ENCODE measurements around the gene TK2.
A peak's percentile ranks its signal among the peaks of the same experiment; 100 is the strongest.
"Not testable (repeated sequence)": the region's sequence is repeated elsewhere in the genome, so short reads cannot be mapped to it uniquely, and the experiment has no call there.

TK2 gene

DNA sequence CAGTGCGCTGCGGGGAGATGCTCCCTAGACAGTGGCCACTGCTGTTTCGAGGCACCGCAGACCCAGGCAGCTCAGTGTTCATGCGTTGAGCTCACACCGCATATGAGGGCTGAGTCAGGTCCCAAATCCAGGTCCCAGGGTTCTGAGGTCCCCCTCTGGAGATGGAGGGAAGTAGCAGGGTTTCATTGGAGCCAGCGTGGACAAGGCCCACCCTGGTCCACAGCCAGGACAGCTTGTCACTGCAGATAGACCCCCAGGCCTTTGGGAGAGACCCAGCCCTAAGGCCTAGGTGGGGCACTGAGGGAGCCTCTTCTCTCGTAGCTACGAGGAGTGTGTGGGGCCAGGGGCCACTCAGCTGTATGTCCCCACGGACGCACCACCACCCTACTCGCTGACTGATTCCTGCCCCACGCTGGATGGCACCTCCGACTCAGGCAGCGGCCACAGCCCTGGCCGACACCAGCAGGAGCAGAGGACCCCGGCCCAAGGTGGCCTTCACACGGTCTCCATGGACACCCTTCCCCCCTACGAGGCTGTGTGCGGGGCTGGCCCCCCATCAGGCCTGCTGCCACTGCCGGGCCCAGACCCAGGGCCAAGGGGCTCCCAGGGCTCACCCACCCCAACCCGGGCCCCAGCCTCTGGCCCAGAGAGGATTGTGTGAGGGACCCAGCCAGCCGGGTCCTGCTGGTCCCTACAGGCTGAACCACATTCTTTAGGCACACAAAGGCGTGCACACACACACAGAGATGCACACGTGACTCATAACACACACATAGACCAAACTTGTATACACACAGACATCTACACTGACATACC, 69.4 kb downstream of the TK2 start:
- DNase-seq, result no peak

DNA sequence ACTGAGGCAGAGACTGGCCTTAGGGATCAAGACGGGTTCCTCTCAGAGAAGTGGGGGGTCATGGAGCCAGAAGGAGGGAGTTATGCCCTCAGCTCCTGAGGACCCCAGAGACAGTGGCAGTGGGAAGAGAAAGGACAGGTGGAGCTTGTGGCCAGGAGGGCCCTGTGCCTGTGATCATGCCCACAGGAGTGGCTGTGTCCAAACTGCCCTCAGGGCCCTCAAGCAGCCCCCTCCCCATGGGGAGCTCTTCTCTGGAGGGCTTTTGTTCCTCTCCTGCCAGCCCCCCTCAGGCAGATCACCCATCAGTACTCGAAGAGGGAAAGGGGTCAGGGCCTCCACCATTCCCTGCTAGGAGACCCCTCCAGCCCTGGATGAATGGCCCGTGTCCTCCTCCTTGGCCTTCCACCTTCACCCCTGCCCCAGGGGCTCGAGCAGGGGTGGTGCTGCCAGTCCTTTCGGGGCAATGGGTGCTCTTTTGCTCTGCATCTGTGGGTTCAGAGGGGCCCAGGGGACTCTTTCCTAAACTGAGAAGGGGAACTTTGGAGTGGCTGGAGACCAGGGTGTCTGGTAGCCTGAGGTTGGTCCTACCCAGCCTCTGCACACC, 70.2 kb downstream of the TK2 start:
- no peak for DNase-seq

DNA sequence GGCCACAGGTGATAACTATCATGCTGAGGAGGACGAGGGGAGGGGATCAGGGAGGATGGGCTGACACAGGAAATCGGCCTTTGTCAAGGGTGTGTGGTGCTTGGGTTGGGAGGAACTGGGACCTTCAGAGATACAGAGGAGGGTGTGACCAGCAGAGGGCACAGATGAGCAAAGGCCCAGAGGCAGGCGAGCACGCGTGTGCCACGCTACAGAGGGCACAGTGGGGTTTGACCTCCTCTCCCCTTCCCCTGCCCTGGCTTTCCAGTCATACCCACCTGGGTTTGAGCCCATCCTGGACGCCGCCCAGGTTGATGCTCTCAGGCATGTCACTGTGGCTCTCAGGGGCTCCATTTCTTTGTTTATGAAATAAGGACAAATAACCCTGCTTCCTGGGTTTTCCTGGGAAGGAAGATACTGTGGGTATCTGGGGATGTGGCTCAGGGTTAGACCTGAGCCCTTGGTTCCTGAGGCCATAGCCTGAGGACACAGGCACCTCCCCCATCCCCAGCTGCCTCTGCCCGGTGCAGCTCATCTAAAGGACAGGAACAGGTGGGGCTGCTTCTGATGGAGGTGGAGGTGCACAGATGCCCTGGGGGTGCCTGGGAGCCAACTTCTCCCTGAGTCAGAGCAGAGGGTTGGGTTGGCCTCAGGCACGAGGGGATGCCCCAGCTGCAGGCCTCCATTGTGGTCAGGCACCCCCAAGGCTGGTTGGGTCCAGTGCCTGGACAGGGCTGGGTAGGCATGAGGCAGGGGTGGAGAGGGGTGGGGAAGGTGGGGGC, 71.0 kb downstream of the TK2 start:
- peak; percentile 36 for DNase-seq

DNA sequence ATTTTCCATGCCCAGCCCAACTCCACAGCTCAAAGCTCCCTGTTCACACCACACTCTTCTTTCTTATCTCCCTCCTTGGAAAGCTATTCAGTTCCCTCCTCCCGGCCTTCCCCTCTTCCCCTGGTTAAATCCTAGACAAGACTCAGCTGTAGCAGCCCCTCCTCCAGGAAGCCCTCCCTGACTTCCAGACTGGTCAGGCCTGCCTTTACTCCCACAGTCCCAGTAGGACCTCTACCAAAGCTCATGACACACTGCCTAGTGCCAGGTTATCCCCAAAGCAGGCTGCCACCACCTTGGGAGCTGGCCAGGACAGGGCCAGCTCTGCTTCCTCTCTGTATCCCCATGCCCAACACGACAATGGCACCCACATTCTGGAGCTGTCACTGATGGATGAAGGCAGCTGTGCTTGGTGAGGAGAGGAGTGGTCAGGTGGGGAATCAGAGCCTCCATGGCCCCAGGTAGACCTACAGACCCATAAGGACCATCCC, 72.8 kb downstream of the TK2 start:
- DNase-seq, result no peak

DNA sequence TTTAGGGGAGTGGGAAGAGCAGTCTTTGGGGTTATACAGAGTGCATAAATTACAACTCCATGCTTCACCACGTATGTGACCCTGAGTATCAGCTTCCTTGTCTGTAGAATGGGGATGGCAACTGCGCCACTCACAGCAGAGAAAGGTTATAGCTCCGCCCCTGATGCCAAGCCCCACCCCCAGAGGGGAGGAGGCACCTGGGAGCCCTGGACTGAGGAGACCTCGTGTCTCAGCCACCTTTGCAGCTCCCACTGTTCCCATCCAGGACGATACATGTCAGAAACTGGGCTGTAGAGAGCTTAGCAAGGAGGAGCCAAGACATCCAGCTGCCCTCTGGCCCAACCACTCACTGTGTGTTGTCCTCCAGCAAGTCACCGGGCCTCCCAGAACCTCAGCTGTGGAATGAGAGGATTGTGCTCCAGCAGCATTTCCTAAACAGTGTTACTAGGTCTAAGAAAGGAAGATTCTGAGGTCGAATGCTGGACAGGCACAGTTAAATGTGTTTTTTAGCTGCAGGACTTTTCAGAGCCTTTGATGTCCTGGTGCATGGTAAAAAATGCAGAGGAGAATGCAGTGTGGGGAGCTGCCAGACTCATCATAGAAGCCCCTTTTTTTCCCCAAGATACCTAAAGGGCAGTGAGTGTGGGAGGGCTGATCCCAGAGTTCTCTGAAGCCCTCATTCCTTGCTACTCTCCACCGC, 73.4 kb downstream of the TK2 start:
- DNase-seq, result no peak

DNA sequence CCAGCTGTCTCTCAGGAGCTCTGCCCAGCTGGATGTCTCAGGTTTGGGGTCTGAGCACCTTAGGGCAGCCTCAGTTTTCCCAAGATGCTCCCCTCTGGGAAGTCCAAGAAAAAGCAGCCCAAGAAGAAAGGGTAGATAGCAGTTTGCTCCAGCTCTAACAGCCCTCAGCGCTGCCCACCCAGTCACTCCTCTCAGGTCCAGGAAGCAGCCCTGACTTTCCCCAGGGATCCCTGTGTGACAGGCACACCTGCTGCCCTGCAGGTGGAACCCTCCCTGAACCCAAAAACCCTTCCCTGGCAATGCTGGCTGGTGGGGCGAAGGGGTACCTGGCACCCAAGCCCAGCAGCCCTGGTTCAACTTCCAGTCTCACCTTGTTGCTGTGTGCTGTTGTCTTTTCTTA, 74.7 kb downstream of the TK2 start:
- DNase-seq, result no peak

DNA sequence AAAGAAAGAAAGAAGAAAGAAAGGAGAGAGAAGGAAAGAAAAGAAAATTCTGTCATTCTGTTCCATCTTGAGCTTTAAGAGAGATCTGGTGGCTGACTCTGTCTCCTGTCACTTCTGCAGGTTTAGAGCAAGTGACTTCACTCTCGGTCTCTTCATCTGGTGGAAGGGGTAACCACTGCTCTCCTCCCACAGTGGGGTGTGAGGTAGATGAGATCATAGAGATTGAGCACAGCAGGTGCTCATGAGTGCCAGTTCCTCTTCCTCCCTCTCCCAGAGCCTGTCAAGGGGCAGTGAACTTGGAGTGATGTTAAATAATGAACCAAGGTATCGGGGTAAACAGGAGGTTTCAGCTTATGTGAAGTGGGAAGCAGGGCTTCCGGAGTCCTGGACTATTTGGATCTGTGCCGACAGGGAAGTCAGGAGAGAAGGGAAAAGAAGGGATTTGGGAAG, 75.1 kb downstream of the TK2 start:
- peak; percentile 16 for DNase-seq

DNA sequence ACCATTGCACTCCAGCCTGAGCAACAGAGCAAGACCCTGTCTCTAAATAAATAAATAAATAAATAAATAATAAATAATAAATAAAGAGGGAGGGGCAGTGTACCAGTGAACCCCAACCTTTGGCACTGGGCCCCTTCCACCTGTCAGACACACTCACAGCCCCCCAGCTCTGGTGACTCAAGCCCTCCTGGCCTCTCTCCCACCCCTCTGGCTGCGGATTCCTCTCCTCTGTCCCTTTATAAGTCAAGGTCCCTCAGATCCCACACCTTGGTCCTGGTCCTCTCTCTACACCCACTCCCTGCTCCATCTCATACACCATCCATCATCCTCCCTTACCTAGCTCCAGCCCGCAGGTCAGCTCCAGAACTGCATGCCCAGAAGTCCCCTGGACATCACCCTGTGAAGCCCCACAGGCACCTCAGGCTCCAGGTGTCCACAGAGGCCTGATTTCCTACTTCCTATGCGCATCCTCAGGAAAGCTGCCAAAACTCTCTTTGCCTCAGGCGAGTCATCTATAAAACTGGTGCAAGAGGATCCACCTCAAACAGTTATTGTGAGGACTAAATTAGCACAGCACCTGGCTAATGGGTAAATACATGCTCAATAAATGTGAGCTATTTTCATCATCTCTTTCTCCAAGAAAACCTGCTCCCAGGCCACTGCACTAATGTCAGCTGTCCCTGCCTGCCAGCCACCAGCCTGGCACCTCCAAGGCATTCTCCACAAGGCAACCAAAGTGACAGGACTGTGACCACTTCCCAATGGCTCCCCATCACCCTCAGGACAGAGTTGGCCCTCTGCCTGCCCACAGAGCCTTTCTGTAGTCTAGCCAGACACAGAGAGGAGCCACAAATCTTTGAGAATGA, 76.0 kb downstream of the TK2 start:
- DNase-seq, result no peak

DNA sequence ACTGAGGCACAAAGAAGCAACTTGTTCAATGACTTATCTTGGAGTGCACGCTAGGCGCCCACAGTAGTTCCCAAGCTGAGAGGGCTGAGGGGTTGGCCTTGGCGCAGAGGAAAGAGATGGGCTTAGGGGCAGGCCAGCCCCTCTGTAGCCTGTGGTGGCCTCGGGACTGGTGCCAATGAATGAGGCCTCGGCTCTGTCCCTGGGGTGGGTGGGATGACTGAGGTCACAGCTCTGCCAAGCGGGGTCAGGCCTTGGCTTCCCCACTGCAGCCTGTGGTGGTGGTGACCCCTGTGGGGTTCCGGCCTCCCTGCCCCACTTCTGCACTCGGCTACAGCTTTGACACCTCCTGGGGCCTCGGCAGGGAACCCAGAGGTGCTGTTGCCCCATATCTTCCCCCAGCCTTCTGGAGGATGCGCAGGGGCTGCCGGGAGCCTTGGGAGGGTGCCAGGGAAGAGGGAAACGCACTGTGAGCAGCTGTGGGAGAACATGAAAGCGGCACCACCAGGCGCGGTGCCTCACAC, 76.8 kb downstream of the TK2 start:
- DNase-seq, result no peak

DNA sequence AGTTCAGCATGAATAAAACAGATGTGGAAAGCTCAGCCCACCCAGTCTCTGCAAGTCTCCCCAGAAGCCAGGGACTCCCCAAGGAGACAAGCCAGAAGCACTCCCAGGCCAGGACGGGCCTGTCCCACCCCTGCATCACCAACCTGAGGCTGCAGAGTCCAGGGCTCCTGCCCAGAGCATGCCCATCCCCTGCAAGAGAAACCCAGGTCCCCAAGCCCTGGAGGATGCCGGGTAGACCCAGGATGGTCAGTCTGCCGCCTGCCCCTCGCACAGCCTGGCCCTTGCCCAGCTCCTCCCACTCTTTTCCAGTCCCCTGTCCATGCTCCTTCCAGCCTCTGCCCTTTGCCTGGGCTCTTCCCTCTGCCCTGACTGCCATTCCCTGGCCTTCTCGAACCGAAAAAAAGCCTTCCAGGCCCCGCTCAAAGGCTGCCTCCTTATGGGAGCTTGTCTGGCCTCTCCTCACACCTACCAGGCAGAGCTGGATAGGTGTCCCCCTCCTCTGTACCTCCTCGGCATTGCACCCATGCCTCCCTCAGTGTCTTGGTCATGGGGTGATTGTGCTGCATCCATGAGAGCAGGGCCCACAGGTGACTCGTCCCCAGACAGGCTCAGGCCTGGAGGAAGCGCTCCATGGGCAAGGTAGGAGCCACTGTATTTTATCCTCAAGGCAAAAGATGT, 78.1 kb downstream of the TK2 start:
- no peak for DNase-seq

DNA sequence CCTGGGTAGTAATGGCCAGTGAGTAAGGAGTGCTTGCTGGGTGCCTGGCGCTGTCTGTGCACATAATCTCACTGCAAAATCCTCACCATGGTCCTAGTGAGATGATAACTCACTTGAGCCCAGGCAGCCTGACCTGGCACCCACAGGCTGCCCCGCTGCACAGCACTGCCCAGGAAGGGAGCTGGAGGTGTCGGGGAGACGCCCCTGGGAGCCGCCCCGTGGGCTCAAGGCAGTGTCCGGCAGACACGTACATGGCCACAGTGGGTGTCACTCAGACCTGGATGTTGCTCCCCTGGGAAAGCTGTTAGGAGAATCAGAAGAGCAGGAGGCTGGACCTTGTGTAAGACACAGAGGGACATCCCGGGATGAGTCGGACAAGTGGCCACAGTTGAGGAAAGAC, 78.7 kb downstream of the TK2 start:
- DNase-seq, result no peak

DNA sequence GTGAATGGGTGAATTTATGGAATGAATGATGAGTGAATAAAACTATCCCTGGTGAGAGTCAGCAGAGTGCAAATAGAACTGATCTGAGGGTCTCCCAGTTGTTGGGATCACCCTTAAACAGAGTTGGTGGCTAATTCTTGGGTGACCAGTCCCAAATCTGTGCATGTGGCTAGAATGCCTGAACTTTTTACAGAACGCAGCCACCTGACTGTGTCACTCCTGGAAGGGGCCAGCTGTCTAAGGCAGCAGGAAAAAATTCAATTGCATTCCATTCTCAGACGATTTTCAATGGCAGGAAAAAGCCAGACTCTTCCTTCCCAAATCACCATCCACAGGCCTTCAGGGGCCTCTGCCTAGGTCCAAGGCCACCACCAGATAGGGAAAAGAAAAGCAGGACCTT, 79.4 kb downstream of the TK2 start:
- DNase-seq, result no peak

DNA sequence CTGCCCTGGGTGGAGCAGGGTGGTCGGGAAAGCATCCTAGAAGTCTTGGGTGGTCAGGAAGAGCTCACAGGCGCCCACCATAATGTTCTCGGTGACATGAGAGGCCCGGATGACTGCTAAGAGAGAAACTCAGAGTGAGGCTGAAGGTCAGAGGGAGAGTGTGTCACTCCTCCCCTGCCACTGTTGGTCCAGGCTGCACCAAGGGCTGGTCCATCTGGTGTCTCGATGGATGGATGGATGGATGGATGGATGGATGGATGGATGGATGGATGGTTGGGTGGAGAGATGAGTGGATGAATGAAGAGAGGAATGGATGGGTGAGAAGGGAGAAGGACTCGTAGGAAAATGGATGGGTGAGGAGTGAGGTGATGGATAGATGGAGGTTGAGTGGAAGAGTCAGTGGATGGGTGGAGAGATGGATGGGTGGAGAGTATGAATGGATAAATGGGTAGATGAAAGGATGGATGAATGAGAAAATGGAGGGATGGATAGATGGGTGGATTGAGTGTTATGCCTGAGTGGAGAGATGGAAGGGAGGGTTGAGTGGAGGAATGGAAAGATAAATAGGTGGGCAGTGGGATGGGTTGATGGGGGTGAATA, 79.9 kb downstream of the TK2 start:
- no peak for DNase-seq

DNA sequence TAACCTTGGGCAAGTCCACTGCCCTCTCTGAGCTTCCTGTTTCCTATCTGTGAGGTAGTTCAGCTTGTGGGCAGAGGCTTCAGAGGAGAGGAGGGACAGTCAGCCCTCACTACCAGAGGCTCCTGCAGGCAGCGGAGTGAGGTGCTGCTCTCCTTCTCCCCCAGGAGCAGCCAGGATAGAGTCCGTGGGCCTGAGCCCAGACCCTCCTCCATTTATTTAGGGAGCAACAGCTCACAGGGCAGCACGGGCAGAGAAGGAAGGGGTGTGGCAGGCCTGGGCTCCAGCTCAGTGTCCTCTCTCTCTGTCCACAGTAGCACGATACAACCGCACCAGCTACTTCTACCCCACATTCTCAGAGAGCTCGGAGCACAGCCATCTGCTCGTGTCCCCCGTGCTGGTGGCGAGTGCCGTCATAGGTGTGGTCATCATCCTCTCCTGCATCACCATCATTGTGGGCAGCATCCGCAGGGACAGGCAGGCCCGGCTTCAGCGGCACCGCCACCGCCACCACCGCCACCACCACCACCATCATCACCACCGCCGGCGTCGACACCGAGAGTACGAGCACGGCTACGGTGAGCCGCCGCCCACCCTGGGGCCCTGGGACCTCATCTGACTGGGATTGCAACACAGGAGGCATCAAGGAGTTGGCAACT, 80.5 kb downstream of the TK2 start:
- DNase-seq, result no peak

DNA sequence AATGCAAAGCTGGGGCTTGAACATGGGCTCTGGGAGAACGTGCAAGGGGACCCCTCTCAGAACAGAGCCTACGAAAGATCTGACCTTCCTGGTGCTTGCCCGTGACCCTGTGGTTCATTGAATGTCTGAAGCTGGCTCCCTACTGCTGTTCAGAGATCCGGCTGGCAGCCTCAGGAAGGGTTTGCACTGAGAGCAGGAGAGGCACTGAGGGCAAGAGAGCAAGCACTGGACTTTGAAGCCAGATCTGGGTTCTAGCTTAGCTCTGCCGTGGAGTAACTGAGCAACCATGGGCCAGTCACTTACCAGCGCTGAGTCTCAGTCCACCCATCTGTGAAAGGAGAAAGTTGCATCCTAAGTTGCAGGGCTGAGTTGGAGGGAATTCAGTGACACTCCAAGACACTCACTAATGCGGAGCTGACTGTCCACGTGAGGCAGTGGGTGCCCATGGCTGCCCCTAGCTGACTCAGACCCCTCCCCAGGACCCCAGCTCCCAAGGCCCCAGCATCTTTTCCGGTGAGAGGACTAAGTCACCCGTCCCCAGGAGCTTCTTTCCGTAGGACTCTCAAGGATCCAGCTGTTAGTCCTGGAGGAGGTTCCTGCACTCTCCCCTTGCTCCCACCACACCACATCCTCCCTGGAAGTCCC, 81.5 kb downstream of the TK2 start:
- DNase-seq, result no peak

DNA sequence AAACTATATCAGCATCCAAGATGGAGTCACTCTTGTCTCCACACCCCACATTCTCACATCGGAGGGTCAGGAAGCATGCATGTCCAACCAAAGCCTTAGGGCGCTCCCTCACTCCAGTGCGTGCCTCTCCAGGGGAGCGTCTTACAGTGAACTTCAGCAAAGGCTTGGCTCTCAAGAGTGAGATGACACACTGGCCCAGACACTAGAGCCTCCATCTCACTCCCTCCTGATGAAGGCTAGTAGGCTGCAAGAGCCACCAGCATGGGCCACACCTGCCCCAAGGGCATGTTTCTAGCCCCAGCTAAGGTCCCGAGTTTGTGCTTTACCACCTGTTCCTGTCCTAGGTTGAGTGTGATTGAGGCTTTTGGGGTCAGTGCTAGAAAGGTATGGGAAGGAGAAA, 82.3 kb downstream of the TK2 start:
- DNase-seq, result no peak

DNA sequence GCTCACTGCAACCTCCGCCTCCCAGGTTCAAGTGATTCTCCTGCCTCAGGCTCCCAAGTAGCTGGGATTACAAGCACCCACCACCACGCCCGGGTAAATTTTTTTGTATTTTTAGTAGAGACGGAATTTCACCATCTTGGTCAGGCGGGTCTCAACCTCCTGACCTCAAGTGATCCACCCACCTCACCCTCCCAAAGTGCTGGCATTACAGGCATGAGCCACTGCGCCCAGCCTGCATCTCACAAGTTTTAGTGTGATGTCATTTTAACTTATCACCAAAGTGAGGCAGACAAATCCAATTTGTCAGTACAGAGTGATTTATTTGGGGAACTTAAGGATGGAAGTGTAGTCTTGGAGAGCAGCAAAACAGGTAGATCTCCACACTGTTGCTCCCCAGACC, 83.3 kb downstream of the TK2 start:
- DNase-seq, result not testable (repeated sequence)

DNA sequence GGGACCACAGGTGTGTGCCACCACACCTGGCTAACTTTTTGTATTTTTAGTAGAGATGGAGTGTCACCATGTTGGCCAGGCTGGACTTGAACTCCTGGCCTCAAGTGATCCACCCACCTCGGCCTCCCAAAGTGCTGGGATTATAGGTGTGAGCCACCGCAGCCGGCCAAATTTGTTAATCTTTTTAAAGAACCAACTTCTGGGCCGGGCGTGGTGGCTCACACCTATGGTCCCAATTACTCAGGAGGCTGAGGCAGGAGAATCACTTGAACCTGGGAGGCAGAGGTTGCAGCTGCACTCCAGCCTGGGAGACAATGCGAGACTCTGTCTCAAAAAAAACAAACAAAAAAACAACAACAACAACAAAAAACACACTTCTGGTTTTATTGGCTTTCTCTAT, 84.0 kb downstream of the TK2 start:
- DNase-seq, result not testable (repeated sequence)

DNA sequence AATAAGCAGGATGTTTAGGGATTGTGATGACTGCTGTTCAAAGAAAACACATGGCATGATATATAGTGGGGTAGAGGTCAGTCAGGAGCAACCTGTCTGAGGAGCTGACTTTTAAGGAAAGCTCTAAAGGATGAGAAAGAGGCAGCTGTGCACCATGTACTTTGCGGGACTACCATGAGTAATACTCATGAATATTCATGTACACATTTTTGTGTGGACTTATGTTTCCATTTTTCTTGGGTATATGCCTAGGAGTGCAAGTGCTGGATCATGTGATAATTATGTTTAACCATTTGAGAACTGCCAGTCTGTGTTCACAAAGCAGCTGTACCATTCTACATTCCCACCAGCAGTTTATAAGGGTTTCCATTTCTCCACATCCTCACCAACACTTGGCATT, 87.0 kb downstream of the TK2 start:
- no peak for DNase-seq

DNA sequence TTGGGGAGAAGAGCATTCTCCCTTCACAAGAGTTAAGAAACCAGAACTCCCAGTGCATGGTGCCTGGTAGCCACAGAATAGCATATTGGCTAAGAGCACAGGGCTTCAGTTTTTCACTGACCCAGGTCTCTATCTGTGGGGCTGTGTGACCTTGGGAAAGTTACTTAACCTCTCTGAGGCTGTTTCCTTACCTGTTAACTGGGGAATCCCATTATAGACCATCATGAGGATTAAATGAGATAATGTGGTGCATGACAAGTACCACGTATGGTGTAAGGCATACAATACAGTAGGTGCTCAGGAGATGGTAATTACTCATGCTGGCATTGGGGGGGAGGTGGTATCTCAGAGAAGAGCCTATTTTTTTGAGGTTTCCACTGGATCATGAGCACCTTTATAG, 89.2 kb downstream of the TK2 start:
- no peak for DNase-seq
